Endothelial cell of umbilical vein (primary cell): Measurements from ENCODE around the gene SLC22A15. TPM values are rescaled to one million over a fixed set of nuclear protein-coding genes. Genes with fewer than 3 reads are reported as not detected.

ENCODE experiments used
- BruUV-seq: library from RNA; stranded (reverse); fragments of 400-500 nt; replicated peaks from 2 replicates; lab custom pipeline; 2021; lab: Mats Ljungman, UMichigan
- CTCF ChIA-PET: fragments of 300-600, 350-600 bp; sonication (Branson Sonifier 250); formaldehyde crosslinking; loops from one replicate; lab custom pipeline; 2021; ENCODE audit warnings: antibody characterized with exemption, inconsistent platforms; lab: Charles Lee
- POLR2A ChIA-PET: fragments of 300-600, 350-600 bp; sonication (Branson Sonifier 250); formaldehyde crosslinking; loops from one replicate; lab custom pipeline; 2021; ENCODE audit warnings: antibody characterized with exemption, inconsistent platforms; lab: Charles Lee
- DNase-seq: peaks from one replicate; pipeline ENCODE4 v3.0.0-alpha.2; 2011; ENCODE audit warnings: low read depth, low spot score
- FAIRE-seq: peaks from 2 replicates; lab custom pipeline; 2011; peaks lifted over from hg19 to GRCh38; lab: Jason Lieb, UNC
- H2AFZ ChIP-seq: 2 replicates; pipeline ENCODE4 v1.6.0; 2012; ENCODE audit warnings: low read depth, low read length, control low read depth, inconsistent platforms
- H3K27ac ChIP-seq: 2 replicates; pipeline ENCODE4 v1.5.1; 2011; ENCODE audit warnings: low read depth, mild to moderate bottlenecking, control low read depth, low read length, moderate library complexity; ENCODE audit not compliant: insufficient read depth
- H3K27me3 ChIP-seq, 2 experiments: 2 replicates each; pipeline versions ENCODE4 v1.6.0 to v1.6.1; 2011; ENCODE audit warnings: low read length in 2 of 2, mixed read lengths in 1 of 2; ENCODE audit not compliant: control insufficient read depth in 2 of 2, insufficient read depth in 2 of 2
- H3K36me3 ChIP-seq, 2 experiments: 2 replicates in 1 of 2; 3 replicates in 1 of 2; pipeline ENCODE4 v1.5.1; 2011; ENCODE audit warnings: low read length in 2 of 2, mild to moderate bottlenecking in 1 of 2, moderate library complexity in 1 of 2; ENCODE audit not compliant: control insufficient read depth in 2 of 2, insufficient read depth in 2 of 2; ENCODE audit errors: extremely low read depth in 1 of 2
- H3K4me1 ChIP-seq: 3 replicates; pipeline ENCODE4 v1.5.1; 2011; ENCODE audit warnings: mild to moderate bottlenecking, low read length; ENCODE audit not compliant: control insufficient read depth, insufficient read depth; ENCODE audit errors: extremely low read depth
- H3K4me2 ChIP-seq: 2 replicates; pipeline ENCODE4 v1.6.1; 2011; ENCODE audit warnings: low read length, control low read depth, mixed read lengths; ENCODE audit not compliant: insufficient read depth
- H3K4me3 ChIP-seq, 3 experiments: fragments of 200-600 bp in 1 of 3; sonication (generic), shearing (Covaris generic) in 1 of 3; replicated peaks in 1 of 3; 2 replicates each; pipeline ENCODE4 v1.5.1; 2011 to 2016; ENCODE audit warnings: control low read depth in 3 of 3, low read length in 3 of 3, mild to moderate bottlenecking in 2 of 3, inconsistent platforms in 1 of 3, low read depth in 1 of 3, moderate library complexity in 1 of 3; ENCODE audit not compliant: insufficient read depth in 1 of 3
- H3K79me2 ChIP-seq: 2 replicates; pipeline ENCODE4 v1.6.0; 2012; ENCODE audit warnings: low read length, inconsistent platforms; ENCODE audit not compliant: control insufficient read depth, insufficient read depth
- H3K9ac ChIP-seq: replicated peaks from 2 replicates; pipeline ENCODE3; 2011; ENCODE audit warnings: low read length, control low read depth; ENCODE audit not compliant: insufficient read depth; ENCODE audit errors: extremely low read depth
- H3K9me1 ChIP-seq: replicated peaks from 3 replicates; pipeline ENCODE4 v1.6.0; 2011; ENCODE audit warnings: mild to moderate bottlenecking, low read length; ENCODE audit not compliant: control insufficient read depth, insufficient read depth; ENCODE audit errors: extremely low read depth
- H3K9me3 ChIP-seq: replicated peaks from 2 replicates; pipeline ENCODE4 v1.5.1; 2012; ENCODE audit warnings: low read length, inconsistent platforms; ENCODE audit not compliant: control insufficient read depth, insufficient read depth
- H4K20me1 ChIP-seq: replicated peaks from 2 replicates; pipeline ENCODE3; 2011; ENCODE audit warnings: mild to moderate bottlenecking, low read length; ENCODE audit not compliant: control insufficient read depth, insufficient read depth; ENCODE audit errors: extremely low read depth
- CTCF ChIP-seq, 2 donors: IDR thresholded peaks; 1 replicate in 1 of 2; 2 replicates in 1 of 2; pipeline ENCODE4 v1.5.1; 2011; ENCODE audit warnings: low read length in 2 of 2, mild to moderate bottlenecking in 2 of 2, moderate library complexity in 2 of 2, control low read depth in 1 of 2, inconsistent platforms in 1 of 2, low read depth in 1 of 2; ENCODE audit not compliant: insufficient read depth in 1 of 2; ENCODE audit errors: extremely low read depth in 1 of 2
- EZH2 ChIP-seq: IDR thresholded peaks from 2 replicates; pipeline ENCODE4 v1.6.1; 2012; ENCODE audit warnings: borderline replicate concordance, low read depth, mild to moderate bottlenecking, moderate library complexity, low read length, inconsistent platforms; ENCODE audit not compliant: severe bottlenecking
- FOS ChIP-seq: IDR thresholded peaks from 2 replicates; pipeline ENCODE4 v1.6.1; 2011; ENCODE audit warnings: mild to moderate bottlenecking, low read length, moderate library complexity, borderline replicate concordance; ENCODE audit not compliant: insufficient read depth
- GATA2 ChIP-seq: IDR thresholded peaks from 2 replicates; pipeline ENCODE4 v1.7.0; 2011; ENCODE audit warnings: low read depth, mild to moderate bottlenecking, moderate library complexity, mixed read lengths, low read length; ENCODE audit not compliant: insufficient read length, insufficient read depth
- JUN ChIP-seq: IDR thresholded peaks from 2 replicates; pipeline ENCODE4 v1.6.1; 2011; ENCODE audit warnings: borderline replicate concordance, low read depth; ENCODE audit not compliant: insufficient read length, insufficient read depth
- MAX ChIP-seq: IDR thresholded peaks from 2 replicates; pipeline ENCODE4 v1.6.1; 2011; ENCODE audit not compliant: insufficient read depth, insufficient read length
- MYC ChIP-seq: IDR thresholded peaks from one replicate; pipeline ENCODE4 v1.6.1; 2011; ENCODE audit warnings: mild to moderate bottlenecking, low read depth, low read length
- POLR2A ChIP-seq: IDR thresholded peaks from 2 replicates; pipeline ENCODE4 v1.6.1; 2012; ENCODE audit warnings: low read depth, mild to moderate bottlenecking, control low read depth, low read length
- POLR2AphosphoS5 ChIP-seq: IDR thresholded peaks from 2 replicates; pipeline ENCODE4 v1.6.1; 2012; ENCODE audit warnings: low read depth, mild to moderate bottlenecking, control low read depth, low read length, moderate library complexity; ENCODE audit not compliant: insufficient read depth
- dilution Hi-C: fragments of 300-500 bp; cut with MboI; formaldehyde crosslinking; loops from one replicate; pipeline ENCODE4 v1.15.0; 2019; ENCODE audit warnings: low sequenced_read_pairs; ENCODE audit not compliant: extremely low pct_ligation_motif_present
- intact Hi-C: fragments of 100-400 bp; cut with micrococcal nuclease; formaldehyde crosslinking; loops from one replicate; pipeline ENCODE4 v1.10.0; 2022
- polyA plus RNA-seq, 4 experiments: library from polyadenylated mRNA; depleted of rRNA in 3 of 4; stranded (reverse) in 3 of 4; unstranded in 1 of 4; fragments of >200 nt; gene quantifications; 2 replicates each; pipeline versions ENCODE4 v1.2.1 to v1.2.3, GENCODE V29; 2011 to 2012; ENCODE audit warnings: missing spikeins in 1 of 4
- total RNA-seq: library from RNA; stranded (reverse); gene quantifications from 2 replicates; pipeline ENCODE4 v1.2.3, GENCODE V29; 2021

The SLC22A15 gene
- total and polyA plus RNA-seq, 2 donors (not counting 3 experiments of a cell fraction or from before 2014, with no cell fraction given): 0.44 TPM; not detected in 1

GRCh38 chr1:116026631-116027030 is 50.3 kb downstream of the SLC22A15 start:
- FAIRE-seq: no peak
- BruUV-seq: no TSS peak
- POLR2A ChIA-PET: no interaction called here
- Histone ChIP-seq H3K9ac (no peak overlapping the region), H3K27ac (no peak overlapping the region), H4K20me1 (no peaks in the 10 kb centered on the region), H3K9me3 (no peaks in the 10 kb centered on the region), H2AFZ (no peak overlapping the region), H3K79me2 (no peaks in the 10 kb centered on the region), H3K4me3 (no peak overlapping the region), H3K27me3 (no peaks in the 10 kb centered on the region), H3K4me1 (no peaks in the 10 kb centered on the region), H3K36me3 (no peaks in the 10 kb centered on the region), H3K9me1 (no peaks in the 10 kb centered on the region), H3K4me2 (no peak overlapping the region)
- no peak for TF ChIP-seq POLR2AphosphoS5
- no peak for TF ChIP-seq CTCF (IDR thresholded peaks at IDR 0.05; ENCODE audit: extremely low read depth in 1 of 2, insufficient read depth in 1 of 2, low read depth in 1 of 2, low read length in 2 of 2)
- no peak for TF ChIP-seq GATA2
- TF ChIP-seq MAX: no peak
- TF ChIP-seq JUN: no peak
- TF ChIP-seq POLR2A: no peak
- TF ChIP-seq EZH2: no peak
- TF ChIP-seq MYC: no peak
- no peak for TF ChIP-seq FOS
- CTCF ChIA-PET: no interaction called here
- dilution Hi-C loops: no loop called here
- DNase-seq: no peak
- intact Hi-C loops: no loop called here
